HepG2 (cell line): ENCODE measurements around the gene NR2F6. TPM values are rescaled to one million over a fixed set of nuclear protein-coding genes. Genes with fewer than 3 reads are reported as not detected.

Experiments used
- CAMTA2 ChIP-seq: sonication (generic); formaldehyde crosslinking; IDR thresholded peaks from 2 replicates; pipeline ENCODE4 v1.4.0; 2020; ENCODE audit warnings: mild to moderate bottlenecking, missing genetic modification reagents, borderline replicate concordance
- HDAC2 ChIP-seq: sonication (generic); formaldehyde crosslinking; IDR thresholded peaks from 2 replicates; pipeline ENCODE4 v1.4.0; 2020; ENCODE audit warnings: missing genetic modification reagents
- HNRNPL ChIP-seq: fragments of 200-400 bp; formaldehyde crosslinking; IDR thresholded peaks from 2 replicates; pipeline ENCODE4 v1.6.1; 2017; ENCODE audit warnings: mild to moderate bottlenecking, low read depth, low read length
- HOXA3 ChIP-seq: sonication (generic); formaldehyde crosslinking; IDR thresholded peaks from 2 replicates; pipeline ENCODE4 v1.5.0; 2020; ENCODE audit warnings: missing genetic modification reagents
- SAP130 ChIP-seq: IDR thresholded peaks from 2 replicates; pipeline ENCODE4 v1.6.1; 2016; ENCODE audit warnings: low read depth
- SIN3A ChIP-seq: IDR thresholded peaks from 2 replicates; pipeline ENCODE4 v1.6.1; 2011; ENCODE audit warnings: low read depth, mild to moderate bottlenecking, control low read depth, low read length, borderline replicate concordance
- SOX5 ChIP-seq: IDR thresholded peaks from 2 replicates; pipeline ENCODE4 v1.6.1; 2016; ENCODE audit warnings: borderline replicate concordance
- ZNF350 ChIP-seq: sonication (generic); formaldehyde crosslinking; IDR thresholded peaks from 2 replicates; pipeline ENCODE4 v1.4.0; 2020; ENCODE audit warnings: mild to moderate bottlenecking, low read depth, missing genetic modification reagents, borderline replicate concordance
- ZNF44 ChIP-seq: sonication (generic); formaldehyde crosslinking; IDR thresholded peaks from 2 replicates; pipeline ENCODE4 v1.5.1; 2020; ENCODE audit warnings: mild to moderate bottlenecking, missing genetic modification reagents
- ZNF619 ChIP-seq: sonication (generic); formaldehyde crosslinking; IDR thresholded peaks from 2 replicates; pipeline ENCODE4 v1.4.0; 2020; ENCODE audit warnings: mild to moderate bottlenecking, missing genetic modification reagents
- ZNF746 ChIP-seq: sonication (generic); formaldehyde crosslinking; IDR thresholded peaks from 2 replicates; pipeline ENCODE4 v1.8.0; 2022; ENCODE audit warnings: mild to moderate bottlenecking, missing genetic modification reagents
- ZSCAN21 ChIP-seq: sonication (generic); formaldehyde crosslinking; IDR thresholded peaks from 2 replicates; pipeline ENCODE4 v1.8.0; 2022; ENCODE audit warnings: mild to moderate bottlenecking, missing genetic modification reagents, moderate library complexity, borderline replicate concordance
- ZSCAN22 ChIP-seq: sonication (generic); formaldehyde crosslinking; IDR thresholded peaks from 2 replicates; pipeline ENCODE4 v1.4.0; 2020; ENCODE audit warnings: mild to moderate bottlenecking, missing genetic modification reagents
- polyA plus RNA-seq, 8 experiments: library from polyadenylated mRNA; depleted of rRNA in 3 of 8; stranded (reverse) in 7 of 8; unstranded in 1 of 8; fragments of >200 nt; fragmentation: Illumina TruSeq in 4 of 8; extraction: Trizol in 4 of 8; gene quantifications; 2 replicates each; pipeline versions ENCODE4 v1.2.1 to v1.2.3, GENCODE V29; 2011 to 2016; ENCODE audit warnings: low read depth in 4 of 8, missing spikeins in 1 of 8, mixed read lengths in 1 of 8; ENCODE audit not compliant: insufficient read depth in 1 of 8
- total RNA-seq, 5 experiments: library from RNA; depleted of rRNA; stranded (reverse); fragments of >200 nt; fragmentation: Illumina TruSeq; extraction: Trizol; gene quantifications; 2 replicates each; pipeline ENCODE4 v1.2.3, GENCODE V29; 2016; ENCODE audit warnings: low read depth in 1 of 5
- TF ChIP-seq, protein P1 (sequence below): IDR thresholded peaks from 2 replicates; pipeline ENCODE4 v1.6.1; 2016
- TF ChIP-seq, protein P2 (sequence below): sonication (generic); formaldehyde crosslinking; IDR thresholded peaks from 2 replicates; pipeline ENCODE4 v1.5.0; 2020; ENCODE audit warnings: mild to moderate bottlenecking, missing genetic modification reagents, moderate library complexity
- TF ChIP-seq, protein P3 (sequence below): fragments of 450-650 bp; IDR thresholded peaks from 2 replicates; pipeline ENCODE4 v1.6.1; 2017; ENCODE audit warnings: mild to moderate bottlenecking
- TF ChIP-seq, protein P4 (sequence below): IDR thresholded peaks from 2 replicates; pipeline ENCODE4 v1.6.1; 2016; ENCODE audit warnings: missing genetic modification reagents, missing compliant biosample characterization
- TF ChIP-seq, protein P5 (sequence below): sonication (generic); formaldehyde crosslinking; IDR thresholded peaks from 2 replicates; pipeline ENCODE4 v1.4.0; 2020; ENCODE audit warnings: mild to moderate bottlenecking, missing genetic modification reagents, borderline replicate concordance

The NR2F6 gene
- total and polyA plus RNA-seq, 2 of the 13 experiments (the other 11 are each of a cell fraction or from before 2014, with no cell fraction given), result 30.9 to 72.4 TPM

DNA sequence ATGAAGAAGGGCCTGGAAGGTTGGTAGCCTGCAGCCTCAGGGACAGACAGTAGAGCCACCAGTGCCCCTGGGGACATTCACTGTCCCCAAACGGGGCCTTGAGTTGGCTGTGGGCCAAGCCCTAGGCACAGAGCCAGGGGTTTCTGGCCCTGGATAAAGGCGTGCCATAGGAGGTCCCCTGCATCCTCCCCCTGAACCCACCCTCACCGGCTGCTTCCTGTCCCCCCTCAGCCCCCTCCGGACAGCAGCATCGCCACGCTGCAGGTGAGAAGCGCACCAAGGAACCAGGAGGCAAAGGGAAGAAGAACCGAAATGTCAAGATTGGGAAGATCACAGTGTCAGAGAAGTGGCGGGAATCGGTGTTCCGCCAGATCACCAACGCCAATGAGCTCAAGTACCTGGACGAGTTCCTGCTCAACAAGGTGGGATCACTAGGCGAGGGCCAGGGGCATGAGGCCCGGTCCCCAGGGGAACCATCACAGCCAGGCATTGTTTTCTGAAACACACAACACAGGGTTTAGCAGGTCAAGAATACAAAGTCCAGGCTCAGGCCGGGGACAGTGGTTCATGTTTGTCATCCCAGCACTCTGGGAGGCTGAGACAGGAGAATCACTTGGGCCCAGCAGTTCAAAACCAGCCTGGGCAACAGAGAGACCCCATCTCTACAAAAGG is 45.2 kb downstream of the NR2F6 start (continued):
- TF ChIP-seq HDAC2 (CRISPR knock-in tag) (peak; percentile 50; the same call in 1 of the 2 replicates), HNRNPL (0 out of 2 replicates have a peak, but pooled peaks have one; percentile 20), ZNF619 (no peak), SAP130 (peak; percentile 67), HOXA3 (CRISPR knock-in tag) (peak; percentile 69), ZSCAN21 (CRISPR knock-in tag) (peak; percentile 49; the same call in 1 of the 2 replicates), SIN3A (no peak), CAMTA2 (CRISPR knock-in tag) (0 out of 2 replicates have a peak, but pooled peaks have one; percentile 35), SOX5 (CRISPR knock-in tag) (peak; percentile 95), ZNF44 (CRISPR knock-in tag) (no peak), ZNF350 (CRISPR knock-in tag) (peak; percentile 18; the same call in 1 of the 2 replicates), ZNF746 (CRISPR knock-in tag) (no peak), ZSCAN22 (CRISPR knock-in tag) (no peak)
- TF ChIP-seq, protein P1, sequence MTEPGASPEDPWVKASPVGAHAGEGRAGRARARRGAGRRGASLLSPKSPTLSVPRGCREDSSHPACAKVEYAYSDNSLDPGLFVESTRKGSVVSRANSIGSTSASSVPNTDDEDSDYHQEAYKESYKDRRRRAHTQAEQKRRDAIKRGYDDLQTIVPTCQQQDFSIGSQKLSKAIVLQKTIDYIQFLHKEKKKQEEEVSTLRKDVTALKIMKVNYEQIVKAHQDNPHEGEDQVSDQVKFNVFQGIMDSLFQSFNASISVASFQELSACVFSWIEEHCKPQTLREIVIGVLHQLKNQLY (CRISPR knock-in tag), result 0 out of 2 replicates have a peak, but pooled peaks have one; percentile 14
- TF ChIP-seq, protein P2, sequence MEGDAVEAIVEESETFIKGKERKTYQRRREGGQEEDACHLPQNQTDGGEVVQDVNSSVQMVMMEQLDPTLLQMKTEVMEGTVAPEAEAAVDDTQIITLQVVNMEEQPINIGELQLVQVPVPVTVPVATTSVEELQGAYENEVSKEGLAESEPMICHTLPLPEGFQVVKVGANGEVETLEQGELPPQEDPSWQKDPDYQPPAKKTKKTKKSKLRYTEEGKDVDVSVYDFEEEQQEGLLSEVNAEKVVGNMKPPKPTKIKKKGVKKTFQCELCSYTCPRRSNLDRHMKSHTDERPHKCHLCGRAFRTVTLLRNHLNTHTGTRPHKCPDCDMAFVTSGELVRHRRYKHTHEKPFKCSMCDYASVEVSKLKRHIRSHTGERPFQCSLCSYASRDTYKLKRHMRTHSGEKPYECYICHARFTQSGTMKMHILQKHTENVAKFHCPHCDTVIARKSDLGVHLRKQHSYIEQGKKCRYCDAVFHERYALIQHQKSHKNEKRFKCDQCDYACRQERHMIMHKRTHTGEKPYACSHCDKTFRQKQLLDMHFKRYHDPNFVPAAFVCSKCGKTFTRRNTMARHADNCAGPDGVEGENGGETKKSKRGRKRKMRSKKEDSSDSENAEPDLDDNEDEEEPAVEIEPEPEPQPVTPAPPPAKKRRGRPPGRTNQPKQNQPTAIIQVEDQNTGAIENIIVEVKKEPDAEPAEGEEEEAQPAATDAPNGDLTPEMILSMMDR, result 0 out of 2 replicates have a peak, but pooled peaks have one; percentile 15
- TF ChIP-seq, protein P3, sequence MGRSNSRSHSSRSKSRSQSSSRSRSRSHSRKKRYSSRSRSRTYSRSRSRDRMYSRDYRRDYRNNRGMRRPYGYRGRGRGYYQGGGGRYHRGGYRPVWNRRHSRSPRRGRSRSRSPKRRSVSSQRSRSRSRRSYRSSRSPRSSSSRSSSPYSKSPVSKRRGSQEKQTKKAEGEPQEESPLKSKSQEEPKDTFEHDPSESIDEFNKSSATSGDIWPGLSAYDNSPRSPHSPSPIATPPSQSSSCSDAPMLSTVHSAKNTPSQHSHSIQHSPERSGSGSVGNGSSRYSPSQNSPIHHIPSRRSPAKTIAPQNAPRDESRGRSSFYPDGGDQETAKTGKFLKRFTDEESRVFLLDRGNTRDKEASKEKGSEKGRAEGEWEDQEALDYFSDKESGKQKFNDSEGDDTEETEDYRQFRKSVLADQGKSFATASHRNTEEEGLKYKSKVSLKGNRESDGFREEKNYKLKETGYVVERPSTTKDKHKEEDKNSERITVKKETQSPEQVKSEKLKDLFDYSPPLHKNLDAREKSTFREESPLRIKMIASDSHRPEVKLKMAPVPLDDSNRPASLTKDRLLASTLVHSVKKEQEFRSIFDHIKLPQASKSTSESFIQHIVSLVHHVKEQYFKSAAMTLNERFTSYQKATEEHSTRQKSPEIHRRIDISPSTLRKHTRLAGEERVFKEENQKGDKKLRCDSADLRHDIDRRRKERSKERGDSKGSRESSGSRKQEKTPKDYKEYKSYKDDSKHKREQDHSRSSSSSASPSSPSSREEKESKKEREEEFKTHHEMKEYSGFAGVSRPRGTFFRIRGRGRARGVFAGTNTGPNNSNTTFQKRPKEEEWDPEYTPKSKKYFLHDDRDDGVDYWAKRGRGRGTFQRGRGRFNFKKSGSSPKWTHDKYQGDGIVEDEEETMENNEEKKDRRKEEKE, result no peak
- TF ChIP-seq, protein P4, sequence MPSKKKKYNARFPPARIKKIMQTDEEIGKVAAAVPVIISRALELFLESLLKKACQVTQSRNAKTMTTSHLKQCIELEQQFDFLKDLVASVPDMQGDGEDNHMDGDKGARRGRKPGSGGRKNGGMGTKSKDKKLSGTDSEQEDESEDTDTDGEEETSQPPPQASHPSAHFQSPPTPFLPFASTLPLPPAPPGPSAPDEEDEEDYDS (CRISPR knock-in tag), result no peak
- TF ChIP-seq, protein P5, sequence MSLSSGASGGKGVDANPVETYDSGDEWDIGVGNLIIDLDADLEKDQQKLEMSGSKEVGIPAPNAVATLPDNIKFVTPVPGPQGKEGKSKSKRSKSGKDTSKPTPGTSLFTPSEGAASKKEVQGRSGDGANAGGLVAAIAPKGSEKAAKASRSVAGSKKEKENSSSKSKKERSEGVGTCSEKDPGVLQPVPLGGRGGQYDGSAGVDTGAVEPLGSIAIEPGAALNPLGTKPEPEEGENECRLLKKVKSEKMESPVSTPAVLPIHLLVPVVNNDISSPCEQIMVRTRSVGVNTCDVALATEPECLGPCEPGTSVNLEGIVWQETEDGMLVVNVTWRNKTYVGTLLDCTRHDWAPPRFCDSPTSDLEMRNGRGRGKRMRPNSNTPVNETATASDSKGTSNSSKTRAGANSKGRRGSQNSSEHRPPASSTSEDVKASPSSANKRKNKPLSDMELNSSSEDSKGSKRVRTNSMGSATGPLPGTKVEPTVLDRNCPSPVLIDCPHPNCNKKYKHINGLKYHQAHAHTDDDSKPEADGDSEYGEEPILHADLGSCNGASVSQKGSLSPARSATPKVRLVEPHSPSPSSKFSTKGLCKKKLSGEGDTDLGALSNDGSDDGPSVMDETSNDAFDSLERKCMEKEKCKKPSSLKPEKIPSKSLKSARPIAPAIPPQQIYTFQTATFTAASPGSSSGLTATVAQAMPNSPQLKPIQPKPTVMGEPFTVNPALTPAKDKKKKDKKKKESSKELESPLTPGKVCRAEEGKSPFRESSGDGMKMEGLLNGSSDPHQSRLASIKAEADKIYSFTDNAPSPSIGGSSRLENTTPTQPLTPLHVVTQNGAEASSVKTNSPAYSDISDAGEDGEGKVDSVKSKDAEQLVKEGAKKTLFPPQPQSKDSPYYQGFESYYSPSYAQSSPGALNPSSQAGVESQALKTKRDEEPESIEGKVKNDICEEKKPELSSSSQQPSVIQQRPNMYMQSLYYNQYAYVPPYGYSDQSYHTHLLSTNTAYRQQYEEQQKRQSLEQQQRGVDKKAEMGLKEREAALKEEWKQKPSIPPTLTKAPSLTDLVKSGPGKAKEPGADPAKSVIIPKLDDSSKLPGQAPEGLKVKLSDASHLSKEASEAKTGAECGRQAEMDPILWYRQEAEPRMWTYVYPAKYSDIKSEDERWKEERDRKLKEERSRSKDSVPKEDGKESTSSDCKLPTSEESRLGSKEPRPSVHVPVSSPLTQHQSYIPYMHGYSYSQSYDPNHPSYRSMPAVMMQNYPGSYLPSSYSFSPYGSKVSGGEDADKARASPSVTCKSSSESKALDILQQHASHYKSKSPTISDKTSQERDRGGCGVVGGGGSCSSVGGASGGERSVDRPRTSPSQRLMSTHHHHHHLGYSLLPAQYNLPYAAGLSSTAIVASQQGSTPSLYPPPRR (CRISPR knock-in tag), result 0 out of 2 replicates have a peak, but pooled peaks have one; percentile 22
